ENCODE results near the gene SPPL3.

DNA sequence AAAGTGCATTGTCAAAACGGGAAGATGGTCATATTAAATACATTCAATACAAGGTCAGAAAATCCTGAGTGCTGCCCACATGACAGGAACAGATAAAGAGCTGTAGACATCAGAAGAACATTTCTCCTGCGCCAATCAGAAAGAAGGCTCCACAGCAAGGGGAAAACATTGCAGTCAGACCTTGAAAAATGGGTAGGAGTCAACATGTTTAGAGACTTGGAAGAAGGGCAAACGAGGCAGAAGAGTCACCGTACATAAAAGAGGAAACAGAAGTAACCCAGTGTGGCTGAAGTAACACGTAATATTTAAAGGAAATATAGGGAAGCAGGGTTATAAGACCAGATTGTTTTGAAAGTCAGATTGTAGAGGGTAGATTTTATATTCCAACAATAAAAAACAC lies 11.9 kb downstream of the SPPL3 start:
- TF ChIP-seq CTCF (IDR thresholded peaks at IDR 0.05) (no peak), EZH2 (IDR thresholded peaks at IDR 0.05) (no peak)
